Measurements from ENCODE around the gene TMEM171. TPM values are rescaled to one million over a fixed set of nuclear protein-coding genes. Genes with fewer than 3 reads are reported as not detected.

The TMEM171 gene
- total RNA-seq, 1 donor, result 8.0 TPM

- no peak overlapping the region for H3K4me2 ChIP-seq (ENCODE audit: insufficient read depth, low read length)
- H3K4me3 ChIP-seq (ENCODE audit: insufficient read depth, low read length), result no peak overlapping the region
- H4K20me1 ChIP-seq (ENCODE audit: insufficient read depth, low read length), result no peaks in the 10 kb centered on the region
- no peaks in the 10 kb centered on the region for H3K27me3 ChIP-seq (ENCODE audit: insufficient read depth, low read length)
- H3K4me1 ChIP-seq (ENCODE audit: insufficient read depth, low read length), result peaks cover 11% of the 10 kb centered on the region
- DNase-seq (ENCODE audit: insufficient read length, low spot score, missing footprints), result no peak
- no peaks in the 10 kb centered on the region for H3K36me3 ChIP-seq (ENCODE audit: insufficient read depth, low read length)
- no peaks in the 10 kb centered on the region for H3K79me2 ChIP-seq (ENCODE audit: insufficient read depth, low read length)
- H3K27ac ChIP-seq (ENCODE audit: low read depth, low read length), result no peak overlapping the region
- TF ChIP-seq CTCF (IDR thresholded peaks at IDR 0.05; ENCODE audit: extremely low read depth, low read depth, low read length), result no peak
- H3K9me3 ChIP-seq (ENCODE audit: low read depth, low read length), result peaks cover 2% of the 10 kb centered on the region
- no peak overlapping the region for H2AFZ ChIP-seq (ENCODE audit: low read length)
These were observed 26.0 kb upstream of the TMEM171 start for GRCh38 chr5:73094415-73094814.

GRCh38 chr5:73095564-73096238, 24.7 kb upstream of the TMEM171 start:
- H3K9me3 ChIP-seq (ENCODE audit: low read depth, low read length), result peaks cover 2% of the 10 kb centered on the region
- DNase-seq (ENCODE audit: insufficient read length, low spot score, missing footprints), result no peak
- H4K20me1 ChIP-seq (ENCODE audit: insufficient read depth, low read length), result no peaks in the 10 kb centered on the region
- no peaks in the 10 kb centered on the region for H3K27me3 ChIP-seq (ENCODE audit: insufficient read depth, low read length)
- H3K4me2 ChIP-seq (ENCODE audit: insufficient read depth, low read length), result no peak overlapping the region
- no peaks in the 10 kb centered on the region for H3K36me3 ChIP-seq (ENCODE audit: insufficient read depth, low read length)
- H3K4me1 ChIP-seq (ENCODE audit: insufficient read depth, low read length), result peaks cover 11% of the 10 kb centered on the region
- no peak overlapping the region for H3K4me3 ChIP-seq (ENCODE audit: insufficient read depth, low read length)
- no peak overlapping the region for H3K27ac ChIP-seq (ENCODE audit: low read depth, low read length)
- no peaks in the 10 kb centered on the region for H3K79me2 ChIP-seq (ENCODE audit: insufficient read depth, low read length)
- no peak for TF ChIP-seq CTCF (IDR thresholded peaks at IDR 0.05; ENCODE audit: extremely low read depth, low read depth, low read length)
- H2AFZ ChIP-seq (ENCODE audit: low read length), result no peak overlapping the region

- H3K27ac ChIP-seq (ENCODE audit: low read depth, low read length), result no peak overlapping the region
- no peak overlapping the region for H3K4me2 ChIP-seq (ENCODE audit: insufficient read depth, low read length)
- no peak for TF ChIP-seq CTCF (IDR thresholded peaks at IDR 0.05; ENCODE audit: extremely low read depth, low read depth, low read length)
- no peak for DNase-seq (ENCODE audit: insufficient read length, low spot score, missing footprints)
- H2AFZ ChIP-seq (ENCODE audit: low read length), result no peak overlapping the region
- H3K4me1 ChIP-seq (ENCODE audit: insufficient read depth, low read length), result peaks cover 11% of the 10 kb centered on the region
- no peaks in the 10 kb centered on the region for H3K36me3 ChIP-seq (ENCODE audit: insufficient read depth, low read length)
- no peaks in the 10 kb centered on the region for H3K79me2 ChIP-seq (ENCODE audit: insufficient read depth, low read length)
- peaks cover 2% of the 10 kb centered on the region for H3K9me3 ChIP-seq (ENCODE audit: low read depth, low read length)
- H3K4me3 ChIP-seq (ENCODE audit: insufficient read depth, low read length), result no peak overlapping the region
- no peaks in the 10 kb centered on the region for H3K27me3 ChIP-seq (ENCODE audit: insufficient read depth, low read length)
- no peaks in the 10 kb centered on the region for H4K20me1 ChIP-seq (ENCODE audit: insufficient read depth, low read length)
These were observed 24.2 kb upstream of the TMEM171 start for GRCh38 chr5:73096239-73096575.

- DNase-seq (ENCODE audit: insufficient read length, low spot score, missing footprints), result no peak
- no peak overlapping the region for H3K4me2 ChIP-seq (ENCODE audit: insufficient read depth, low read length)
- H3K36me3 ChIP-seq (ENCODE audit: insufficient read depth, low read length), result no peaks in the 10 kb centered on the region
- no peak overlapping the region for H3K4me3 ChIP-seq (ENCODE audit: insufficient read depth, low read length)
- H3K79me2 ChIP-seq (ENCODE audit: insufficient read depth, low read length), result no peaks in the 10 kb centered on the region
- H3K27me3 ChIP-seq (ENCODE audit: insufficient read depth, low read length), result no peaks in the 10 kb centered on the region
- TF ChIP-seq CTCF (IDR thresholded peaks at IDR 0.05; ENCODE audit: extremely low read depth, low read depth, low read length), result no peak
- peaks cover 2% of the 10 kb centered on the region for H3K9me3 ChIP-seq (ENCODE audit: low read depth, low read length)
- H4K20me1 ChIP-seq (ENCODE audit: insufficient read depth, low read length), result no peaks in the 10 kb centered on the region
- no peak overlapping the region for H2AFZ ChIP-seq (ENCODE audit: low read length)
- no peak overlapping the region for H3K27ac ChIP-seq (ENCODE audit: low read depth, low read length)
- H3K4me1 ChIP-seq (ENCODE audit: insufficient read depth, low read length), result peaks cover 11% of the 10 kb centered on the region
These were observed 22.6 kb upstream of the TMEM171 start for GRCh38 chr5:73097740-73098139.

Data from osteoblast (primary cell).